ENCODE data around the gene SNAPC2.

GRCh38 chr19:7955696-7956095 lies 35.6 kb downstream of the SNAPC2 start:
- TF ChIP-seq CTCF (conservative IDR thresholded peaks at IDR 0.05 in 1 of 2, IDR thresholded peaks at IDR 0.05 in 1 of 2; ENCODE audit: extremely low read depth in 1 of 2, insufficient read depth in 1 of 2, low read depth in 1 of 2, low read length in 2 of 2) (no peak), EZH2 (IDR thresholded peaks at IDR 0.05; ENCODE audit: borderline replicate concordance, low read length) (no peak)
